Measurements from ENCODE around the gene PPFIBP1. TPM values are rescaled to one million over a fixed set of nuclear protein-coding genes. Genes with fewer than 3 reads are reported as not detected.
"Not testable (repeated sequence)": the region's sequence is repeated elsewhere in the genome, so short reads cannot be mapped to it uniquely, and the experiment has no call there.

PPFIBP1 gene
- total and polyA plus RNA-seq, 2 experiments from 2014 or later = 23.5 to 30.9 TPM

GRCh38 chr12:27541031-27541719 lies 17.2 kb downstream of the PPFIBP1 start:
- Histone ChIP-seq H3K4me1 (ENCODE audit: low read depth) (peaks cover 16% of the 10 kb centered on the region), H3K36me3 (no peaks in the 10 kb centered on the region), H3K27me3 (no peaks in the 10 kb centered on the region), H3K4me3 (no peak overlapping the region), H3K27ac (no peak overlapping the region), H3K9me3 (ENCODE audit: low read depth) (no peaks in the 10 kb centered on the region)
- no peak for TF ChIP-seq CTCF (IDR thresholded peaks at IDR 0.05; ENCODE audit: low read depth, low read length)
- DNase-seq (ENCODE audit: low read depth in 1 of 2, low spot score in 1 of 2) = no peak

- Histone ChIP-seq H3K4me3 (no peak overlapping the region), H3K36me3 (no peaks in the 10 kb centered on the region), H3K4me1 (ENCODE audit: low read depth) (peaks cover 13% of the 10 kb centered on the region), H3K9me3 (ENCODE audit: low read depth) (no peaks in the 10 kb centered on the region), H3K27me3 (no peaks in the 10 kb centered on the region), H3K27ac (no peak overlapping the region)
- DNase-seq (ENCODE audit: low read depth in 1 of 2, low spot score in 1 of 2) = peak in 1 of 2 donors; percentile 90
- no peak for TF ChIP-seq CTCF (IDR thresholded peaks at IDR 0.05; ENCODE audit: low read depth, low read length)
These were observed 18.6 kb downstream of the PPFIBP1 start for GRCh38 chr12:27542628-27543027.

DNA sequence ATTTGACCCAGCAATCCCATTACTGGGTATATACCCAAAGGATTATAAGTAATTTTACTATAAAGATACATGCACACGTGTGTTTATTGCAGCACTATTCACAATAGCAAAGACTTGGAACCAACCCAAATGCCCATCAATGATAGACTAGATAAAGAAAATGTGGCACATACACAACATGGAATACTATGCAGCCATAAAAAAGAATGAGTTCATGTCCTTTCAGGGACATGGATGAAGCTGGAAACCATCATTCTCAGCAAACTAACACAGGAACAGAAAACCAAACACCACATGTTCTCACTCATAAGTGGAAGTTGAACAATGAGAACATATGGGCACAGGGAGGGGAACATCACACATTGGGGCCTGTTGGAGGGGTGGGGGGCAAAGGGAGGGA lies 20.9 kb downstream of the PPFIBP1 start:
- not testable (repeated sequence) for H3K4me3 ChIP-seq; H3K27me3 ChIP-seq; H3K27ac ChIP-seq; H3K9me3 ChIP-seq (ENCODE audit: low read depth); DNase-seq (ENCODE audit: low read depth in 1 of 2, low spot score in 1 of 2); H3K36me3 ChIP-seq; H3K4me1 ChIP-seq (ENCODE audit: low read depth)

DNA sequence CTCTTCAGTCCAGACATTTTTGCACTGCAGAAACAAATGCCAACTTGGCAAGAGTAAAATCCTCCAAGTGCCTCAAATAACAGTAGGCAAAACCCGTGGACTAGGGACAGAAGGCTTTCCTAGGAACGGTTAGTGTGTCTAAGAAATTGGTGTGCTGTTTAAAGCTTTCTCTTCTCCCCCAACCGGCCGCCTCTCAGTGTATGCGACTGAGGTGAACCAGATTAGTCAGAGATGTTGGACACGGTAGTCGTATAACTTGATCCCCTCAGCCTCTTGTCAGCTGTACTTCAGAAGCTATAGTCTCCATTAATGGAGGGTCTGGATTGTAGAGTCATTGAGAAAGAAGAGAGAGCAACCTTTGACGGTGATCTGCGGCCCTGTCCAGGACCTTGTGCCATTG lies 21.7 kb downstream of the PPFIBP1 start:
- DNase-seq (ENCODE audit: low read depth in 1 of 2, low spot score in 1 of 2) = no peak
- Histone ChIP-seq H3K27ac (no peak overlapping the region), H3K27me3 (no peaks in the 10 kb centered on the region), H3K4me3 (no peak overlapping the region), H3K36me3 (no peaks in the 10 kb centered on the region), H3K9me3 (ENCODE audit: low read depth) (no peaks in the 10 kb centered on the region), H3K4me1 (ENCODE audit: low read depth) (no peaks in the 10 kb centered on the region)
- TF ChIP-seq CTCF (IDR thresholded peaks at IDR 0.05; ENCODE audit: low read depth, low read length) = no peak

GRCh38 chr12:27547592-27547991 lies 23.6 kb downstream of the PPFIBP1 start:
- no peak for DNase-seq (ENCODE audit: low read depth in 1 of 2, low spot score in 1 of 2)
- Histone ChIP-seq H3K27me3 (no peaks in the 10 kb centered on the region), H3K4me1 (ENCODE audit: low read depth) (peaks cover 8% of the 10 kb centered on the region), H3K27ac (no peak overlapping the region), H3K36me3 (no peaks in the 10 kb centered on the region), H3K9me3 (ENCODE audit: low read depth) (no peaks in the 10 kb centered on the region), H3K4me3 (no peak overlapping the region)
- TF ChIP-seq CTCF (IDR thresholded peaks at IDR 0.05; ENCODE audit: low read depth, low read length) = no peak

GRCh38 chr12:27548301-27549199 lies 24.5 kb downstream of the PPFIBP1 start:
- TF ChIP-seq CTCF (IDR thresholded peaks at IDR 0.05; ENCODE audit: low read depth, low read length) = no peak
- DNase-seq (ENCODE audit: low read depth in 1 of 2, low spot score in 1 of 2) = no peak
- Histone ChIP-seq H3K4me1 (ENCODE audit: low read depth) (peaks cover 8% of the 10 kb centered on the region), H3K4me3 (no peak overlapping the region), H3K27ac (no peak overlapping the region), H3K36me3 (no peaks in the 10 kb centered on the region), H3K9me3 (ENCODE audit: low read depth) (no peaks in the 10 kb centered on the region), H3K27me3 (no peaks in the 10 kb centered on the region)

Measured in cardiac muscle cell (in vitro differentiated cells and primary cell).